ENCODE data around the gene ZNF628.

ZNF628 gene

GRCh38 chr19:55502197-55502952 is 26.0 kb downstream of the ZNF628 start:
- no peak for DNase-seq

GRCh38 chr19:55503157-55503501 is 26.7 kb downstream of the ZNF628 start:
- no peak for DNase-seq

GRCh38 chr19:55503502-55504251 is 27.3 kb downstream of the ZNF628 start:
- DNase-seq, result peak; percentile 56

- no peak for DNase-seq
Observed at GRCh38 chr19:55504252-55504603, 27.8 kb downstream of the ZNF628 start.

GRCh38 chr19:55504981-55505380 is 28.6 kb downstream of the ZNF628 start:
- DNase-seq, result no peak

GRCh38 chr19:55508120-55508519 is 31.7 kb downstream of the ZNF628 start:
- no peak for DNase-seq

- peak; percentile 70 for DNase-seq
Observed at GRCh38 chr19:55516878-55517620, 40.6 kb downstream of the ZNF628 start.

- no peak for DNase-seq
Observed at GRCh38 chr19:55519451-55520311, 43.3 kb downstream of the ZNF628 start.

GRCh38 chr19:55520691-55521292 is 44.4 kb downstream of the ZNF628 start:
- no peak for DNase-seq

- DNase-seq, result no peak
Observed at GRCh38 chr19:55525289-55526101, 49.1 kb downstream of the ZNF628 start.

- DNase-seq, result peak; percentile 59
Observed at GRCh38 chr19:55526216-55527196, 50.1 kb downstream of the ZNF628 start.

- no peak for DNase-seq
Observed at GRCh38 chr19:55527197-55528029, 51.0 kb downstream of the ZNF628 start.

GRCh38 chr19:55528030-55528803 is 51.8 kb downstream of the ZNF628 start:
- DNase-seq, result no peak

GRCh38 chr19:55529636-55530234 is 53.3 kb downstream of the ZNF628 start:
- no peak for DNase-seq

- DNase-seq, result no peak
Observed at GRCh38 chr19:55530996-55531395, 54.6 kb downstream of the ZNF628 start.

Measured in NCI-H2107 (cell line).